Right atrium auricular region (tissue), 2 donors: ENCODE measurements around the gene FREM2. TPM values are rescaled to one million over a fixed set of nuclear protein-coding genes. Genes with fewer than 3 reads are reported as not detected.

Experiments
- DNase-seq: peaks from one replicate; pipeline ENCODE4 v3.0.0-alpha.2; 2019; ENCODE audit warnings: low spot score
- H3K27ac ChIP-seq, 2 donors: fragments of 200-600 bp; sonication (generic); 1 replicate in 1 of 2; 2 replicates in 1 of 2; pipeline ENCODE4 v1.5.1; 2016 to 2019
- H3K27me3 ChIP-seq, 2 donors: fragments of 200-600 bp; sonication (generic); one replicate each; pipeline versions ENCODE4 v1.5.1 to v1.6.0; 2017 to 2019
- H3K36me3 ChIP-seq: fragments of 200-600 bp; sonication (generic); one replicate; pipeline ENCODE4 v1.5.1; 2016
- H3K4me1 ChIP-seq, 2 donors: fragments of 200-600 bp; sonication (generic); one replicate each; pipeline versions ENCODE4 v1.5.1 to v1.6.0; 2017 to 2019
- H3K4me3 ChIP-seq, 2 donors: fragments of 200-600 bp; sonication (generic); 1 replicate in 1 of 2; 2 replicates in 1 of 2; pipeline ENCODE4 v1.5.1; 2017 to 2019; ENCODE audit warnings: mild to moderate bottlenecking in 1 of 2, moderate library complexity in 1 of 2
- H3K9me3 ChIP-seq, 2 donors: fragments of 200-600 bp; sonication (generic); one replicate each; pipeline ENCODE4 v1.5.1; 2019
- total RNA-seq, 2 donors: library from RNA; depleted of rRNA; stranded (reverse); fragments of >200 nt; gene quantifications; one replicate each; pipeline ENCODE4 v1.1.0, GENCODE V29; 2016
- TF ChIP-seq, protein P1 (sequence below), 2 donors: fragments of 200-600 bp; sonication (generic); IDR thresholded peaks; one replicate each; pipeline ENCODE4 v1.5.1; 2019; ENCODE audit warnings: antibody characterized with exemption in 2 of 2

FREM2 gene
- total RNA-seq, 2 donors from 2014 or later = 0.20 TPM; not detected in 1

GRCh38 chr13:38933786-38934185, 246.9 kb downstream of the FREM2 start:
- no peaks in the 10 kb centered on the region for H3K36me3 ChIP-seq
- TF ChIP-seq, protein P1, sequence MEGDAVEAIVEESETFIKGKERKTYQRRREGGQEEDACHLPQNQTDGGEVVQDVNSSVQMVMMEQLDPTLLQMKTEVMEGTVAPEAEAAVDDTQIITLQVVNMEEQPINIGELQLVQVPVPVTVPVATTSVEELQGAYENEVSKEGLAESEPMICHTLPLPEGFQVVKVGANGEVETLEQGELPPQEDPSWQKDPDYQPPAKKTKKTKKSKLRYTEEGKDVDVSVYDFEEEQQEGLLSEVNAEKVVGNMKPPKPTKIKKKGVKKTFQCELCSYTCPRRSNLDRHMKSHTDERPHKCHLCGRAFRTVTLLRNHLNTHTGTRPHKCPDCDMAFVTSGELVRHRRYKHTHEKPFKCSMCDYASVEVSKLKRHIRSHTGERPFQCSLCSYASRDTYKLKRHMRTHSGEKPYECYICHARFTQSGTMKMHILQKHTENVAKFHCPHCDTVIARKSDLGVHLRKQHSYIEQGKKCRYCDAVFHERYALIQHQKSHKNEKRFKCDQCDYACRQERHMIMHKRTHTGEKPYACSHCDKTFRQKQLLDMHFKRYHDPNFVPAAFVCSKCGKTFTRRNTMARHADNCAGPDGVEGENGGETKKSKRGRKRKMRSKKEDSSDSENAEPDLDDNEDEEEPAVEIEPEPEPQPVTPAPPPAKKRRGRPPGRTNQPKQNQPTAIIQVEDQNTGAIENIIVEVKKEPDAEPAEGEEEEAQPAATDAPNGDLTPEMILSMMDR (IDR thresholded peaks at IDR 0.05) = no peak
- no peak overlapping the region for H3K27ac ChIP-seq
- no peak overlapping the region for H3K4me3 ChIP-seq
- H3K27me3 ChIP-seq = no peaks in the 10 kb centered on the region
- H3K4me1 ChIP-seq = no peaks in the 10 kb centered on the region
- H3K9me3 ChIP-seq = no peaks in the 10 kb centered on the region
- no peak for DNase-seq
